Urothelium cell line (cell line): ENCODE results near the gene EZH1.
"Not testable (repeated sequence)": the region's sequence is repeated elsewhere in the genome, so short reads cannot be mapped to it uniquely, and the experiment has no call there.

Experiments used
- DNase-seq: peaks from one replicate; pipeline ENCODE4 v3.0.0; 2011; ENCODE audit warnings: low spot score, mixed read lengths
- FAIRE-seq: peaks from 2 replicates; lab custom pipeline; 2011; peaks lifted over from hg19 to GRCh38; lab: Jason Lieb, UNC

The EZH1 gene

GRCh38 chr17:42673266-42673884 is 71.5 kb downstream of the EZH1 start:
- FAIRE-seq = no peak
- no peak for DNase-seq

- no peak for DNase-seq
These were observed 72.8 kb downstream of the EZH1 start for GRCh38 chr17:42672038-42672437.

GRCh38 chr17:42670789-42671657 is 73.8 kb downstream of the EZH1 start:
- no peak for FAIRE-seq
- DNase-seq = no peak

More at GRCh38 chr17:42672038-42672437, 72.8 kb downstream of the EZH1 start:
- FAIRE-seq = no peak

- DNase-seq = no peak
- no peak for FAIRE-seq
These were observed 74.7 kb downstream of the EZH1 start for GRCh38 chr17:42669977-42670788.

GRCh38 chr17:42669705-42669976 is 75.2 kb downstream of the EZH1 start:
- no peak for FAIRE-seq
- no peak for DNase-seq

GRCh38 chr17:42667088-42667951 is 77.5 kb downstream of the EZH1 start:
- FAIRE-seq (peak; percentile 37), DNase-seq (peak; percentile 64)

- DNase-seq = not testable (repeated sequence)
These were observed 78.7 kb downstream of the EZH1 start for GRCh38 chr17:42666126-42666525.

GRCh38 chr17:42665581-42666001 is 79.2 kb downstream of the EZH1 start:
- no peak for DNase-seq
- peak; percentile 9 for FAIRE-seq

More at GRCh38 chr17:42666126-42666525, 78.7 kb downstream of the EZH1 start:
- FAIRE-seq = peak; percentile 74

GRCh38 chr17:42660692-42661345 is 84.0 kb downstream of the EZH1 start:
- FAIRE-seq (no peak), DNase-seq (peak; percentile 80)

- FAIRE-seq = not testable (repeated sequence)
These were observed 84.9 kb downstream of the EZH1 start for GRCh38 chr17:42659932-42660274.

GRCh38 chr17:42659079-42659931 is 85.5 kb downstream of the EZH1 start, which contains the start of gene TUBG2:
TUBG2 (plus strand) TSS chr17:42659284; CDS start chr17:42659504, 220 bp downstream.
- FAIRE-seq = no peak
- peak; percentile 22 for DNase-seq

More at GRCh38 chr17:42659932-42660274, 84.9 kb downstream of the EZH1 start:
- not testable (repeated sequence) for DNase-seq

GRCh38 chr17:42657824-42658588 is 86.8 kb downstream of the EZH1 start:
- DNase-seq (no peak), FAIRE-seq (no peak)

GRCh38 chr17:42655528-42655927 is 89.3 kb downstream of the EZH1 start:
- peak; percentile 36 for DNase-seq
- FAIRE-seq = no peak

- no peak for DNase-seq
- FAIRE-seq = no peak
These were observed 91.4 kb downstream of the EZH1 start for GRCh38 chr17:42653179-42654124.

GRCh38 chr17:42651392-42651791 is 93.4 kb downstream of the EZH1 start:
- DNase-seq (no peak), FAIRE-seq (no peak)
